Trophoblast cell (in vitro differentiated cells and primary cell): ENCODE measurements around the gene ADGRG4.
"Not testable (repeated sequence)": the region's sequence is repeated elsewhere in the genome, so short reads cannot be mapped to it uniquely, and the experiment has no call there.

ENCODE experiments used
- DNase-seq, 2 donors: peaks; one replicate each; pipeline ENCODE4 v3.0.0-alpha.2; 2016
- H2AFZ ChIP-seq: 2 replicates; pipeline ENCODE4 v1.6.1; 2013; ENCODE audit warnings: low read length, moderate library complexity, mild to moderate bottlenecking; ENCODE audit not compliant: insufficient read depth, poor library complexity
- H2AK5ac ChIP-seq: 2 replicates; pipeline ENCODE4 v1.6.1; 2013; ENCODE audit warnings: mild to moderate bottlenecking, low read length
- H2BK120ac ChIP-seq: 2 replicates; pipeline ENCODE4 v1.6.1; 2013; ENCODE audit warnings: low read length, mild to moderate bottlenecking, moderate library complexity; ENCODE audit not compliant: insufficient read depth, poor library complexity
- H2BK12ac ChIP-seq: 2 replicates; pipeline ENCODE4 v1.6.1; 2013; ENCODE audit warnings: mild to moderate bottlenecking, low read length, moderate library complexity
- H2BK5ac ChIP-seq: 2 replicates; pipeline ENCODE4 v1.6.1; 2013; ENCODE audit warnings: low read length, low read depth, moderate library complexity, mild to moderate bottlenecking; ENCODE audit not compliant: poor library complexity
- H3K14ac ChIP-seq: 2 replicates; pipeline ENCODE4 v1.6.1; 2013; ENCODE audit warnings: mild to moderate bottlenecking, low read length
- H3K18ac ChIP-seq: 2 replicates; pipeline ENCODE4 v1.6.1; 2013; ENCODE audit warnings: mild to moderate bottlenecking, low read length
- H3K23ac ChIP-seq: 2 replicates; pipeline ENCODE4 v1.6.1; 2013; ENCODE audit warnings: low read length
- H3K27ac ChIP-seq: 2 replicates; pipeline ENCODE4 v1.5.1; 2013; ENCODE audit warnings: low read depth, mild to moderate bottlenecking, inconsistent platforms, low read length, moderate library complexity
- H3K27me3 ChIP-seq: 2 replicates; pipeline ENCODE4 v1.6.1; 2013; ENCODE audit warnings: inconsistent platforms, mild to moderate bottlenecking, low read length, moderate library complexity; ENCODE audit not compliant: insufficient read depth
- H3K36me3 ChIP-seq, 2 experiments: 1 replicate in 1 of 2; 2 replicates in 1 of 2; pipeline ENCODE4 v1.6.1; 2013; ENCODE audit warnings: low read length in 2 of 2, mild to moderate bottlenecking in 2 of 2, moderate library complexity in 1 of 2; ENCODE audit not compliant: insufficient read depth in 2 of 2, control insufficient read depth in 1 of 2
- H3K4ac ChIP-seq: 2 replicates; pipeline ENCODE4 v1.6.1; 2013; ENCODE audit warnings: low read depth, mild to moderate bottlenecking, low read length, moderate library complexity
- H3K4me1 ChIP-seq, 2 experiments: 1 replicate in 1 of 2; 2 replicates in 1 of 2; pipeline ENCODE4 v1.6.1; 2013; ENCODE audit warnings: low read length in 2 of 2, mild to moderate bottlenecking in 2 of 2, moderate library complexity in 1 of 2; ENCODE audit not compliant: insufficient read depth in 2 of 2, control insufficient read depth in 1 of 2
- H3K4me2 ChIP-seq: 2 replicates; pipeline ENCODE4 v1.6.1; 2013; ENCODE audit warnings: inconsistent platforms, mild to moderate bottlenecking, low read length, moderate library complexity
- H3K4me3 ChIP-seq: 2 replicates; pipeline ENCODE4 v1.5.1; 2013; ENCODE audit warnings: mild to moderate bottlenecking, low read depth, low read length, inconsistent platforms
- H3K79me1 ChIP-seq: one replicate; pipeline ENCODE4 v1.6.1; 2013; ENCODE audit warnings: low read length
- H3K79me2 ChIP-seq: 2 replicates; pipeline ENCODE4 v1.6.1; 2013; ENCODE audit warnings: low read length, mild to moderate bottlenecking; ENCODE audit not compliant: control insufficient read depth, insufficient read depth, poor library complexity
- H3K9ac ChIP-seq: 2 replicates; pipeline ENCODE4 v1.6.1; 2013; ENCODE audit warnings: mild to moderate bottlenecking, low read length
- H3K9me3 ChIP-seq: 2 replicates; pipeline ENCODE4 v1.6.1; 2013; ENCODE audit warnings: low read depth, mild to moderate bottlenecking, control low read depth, inconsistent platforms, low read length; ENCODE audit not compliant: insufficient read depth
- H4K12ac ChIP-seq: 2 replicates; pipeline ENCODE4 v1.6.1; 2013; ENCODE audit warnings: low read depth, mild to moderate bottlenecking, low read length, moderate library complexity
- H4K8ac ChIP-seq: 2 replicates; pipeline ENCODE4 v1.6.1; 2013; ENCODE audit warnings: low read depth, mild to moderate bottlenecking, low read length, moderate library complexity
- H4K91ac ChIP-seq: one replicate; pipeline ENCODE4 v1.6.1; 2013; ENCODE audit warnings: low read depth, mild to moderate bottlenecking, low read length, moderate library complexity
- WGBS: extraction: QIAGEN DNeasy Blood & Tissue Kit; methylation state at CpG from one replicate; pipeline ENCODE4 v1.1.7; 2013; ENCODE audit warnings: missing lambda C conversion rate; ENCODE audit not compliant: insufficient read length, insufficient coverage; ENCODE audit errors: extremely low coverage; 5-methylcytosine and 5-hydroxymethylcytosine counted together

ADGRG4 gene

GRCh38 chrX:136445674-136446073, 144.9 kb downstream of the ADGRG4 start:
- WGBS = no CpG with 5 or more reads among the region's 18 CpGs

GRCh38 chrX:136446208-136446607, 145.4 kb downstream of the ADGRG4 start:
- no peak overlapping the region for H4K8ac ChIP-seq
- no peak overlapping the region for H4K91ac ChIP-seq
- H3K79me1 ChIP-seq = no peaks in the 10 kb centered on the region
- no peak overlapping the region for H3K23ac ChIP-seq
- no peak overlapping the region for H3K14ac ChIP-seq
- H3K18ac ChIP-seq = no peak overlapping the region
- no peaks in the 10 kb centered on the region for H3K4me1 ChIP-seq
- no peak overlapping the region for H2BK5ac ChIP-seq
- H4K12ac ChIP-seq = no peak overlapping the region
- no CpG with 5 or more reads among the region's 6 CpGs for WGBS
- no peak overlapping the region for H2BK120ac ChIP-seq
- H2AFZ ChIP-seq = no peak overlapping the region
- H2BK12ac ChIP-seq = no peak overlapping the region
- no peak overlapping the region for H3K4me3 ChIP-seq
- H3K9ac ChIP-seq = no peak overlapping the region
- no peaks in the 10 kb centered on the region for H3K79me2 ChIP-seq
- no peak overlapping the region for H3K4me2 ChIP-seq
- no peak overlapping the region for H2AK5ac ChIP-seq
- no peak overlapping the region for H3K4ac ChIP-seq
- no peak for DNase-seq
- H3K27ac ChIP-seq = no peak overlapping the region
- H3K9me3 ChIP-seq = no peaks in the 10 kb centered on the region
- no peaks in the 10 kb centered on the region for H3K36me3 ChIP-seq
- no peaks in the 10 kb centered on the region for H3K27me3 ChIP-seq

More at GRCh38 chrX:136445674-136446073, 144.9 kb downstream of the ADGRG4 start:
- H3K4ac ChIP-seq, H2BK12ac ChIP-seq, H3K23ac ChIP-seq, H3K4me3 ChIP-seq, H4K91ac ChIP-seq, H2AFZ ChIP-seq, H3K27ac ChIP-seq, H2BK5ac ChIP-seq, H3K14ac ChIP-seq, H3K18ac ChIP-seq, H3K9me3 ChIP-seq, H2BK120ac ChIP-seq, H3K79me1 ChIP-seq, H3K4me1 ChIP-seq, H3K36me3 ChIP-seq, H3K79me2 ChIP-seq, H3K27me3 ChIP-seq, DNase-seq, H3K9ac ChIP-seq, H4K12ac ChIP-seq, H3K4me2 ChIP-seq, H4K8ac ChIP-seq, H2AK5ac ChIP-seq: not testable (repeated sequence)

- Histone ChIP-seq H3K36me3 (no peaks in the 10 kb centered on the region), H3K79me1 (no peaks in the 10 kb centered on the region), H3K4ac (no peak overlapping the region), H4K12ac (no peak overlapping the region), H3K27ac (no peak overlapping the region), H2AFZ (no peak overlapping the region), H3K4me2 (no peak overlapping the region), H4K8ac (no peak overlapping the region), H3K18ac (no peak overlapping the region), H3K4me1 (no peaks in the 10 kb centered on the region), H2BK5ac (no peak overlapping the region), H3K27me3 (no peaks in the 10 kb centered on the region), H3K23ac (no peak overlapping the region), H3K9ac (no peak overlapping the region), H2AK5ac (no peak overlapping the region), H4K91ac (no peak overlapping the region), H2BK12ac (no peak overlapping the region), H2BK120ac (no peak overlapping the region), H3K14ac (no peak overlapping the region), H3K4me3 (no peak overlapping the region), H3K79me2 (no peaks in the 10 kb centered on the region), H3K9me3 (no peaks in the 10 kb centered on the region)
- no CpG with 5 or more reads among the region's 2 CpGs for whole genome bisulfite sequencing
- DNase-seq = no peak
These were observed 146.5 kb downstream of the ADGRG4 start for GRCh38 chrX:136447308-136447707.

GRCh38 chrX:136447968-136448367, 147.2 kb downstream of the ADGRG4 start:
- no peaks in the 10 kb centered on the region for H3K79me2 ChIP-seq
- no peak overlapping the region for H4K8ac ChIP-seq
- H2BK5ac ChIP-seq = no peak overlapping the region

More at GRCh38 chrX:136447968-136448367, 147.2 kb downstream of the ADGRG4 start:
- H3K79me1 ChIP-seq = no peaks in the 10 kb centered on the region
- no peak overlapping the region for H4K12ac ChIP-seq
- no peak overlapping the region for H3K4ac ChIP-seq
- H3K36me3 ChIP-seq = no peaks in the 10 kb centered on the region
- H3K14ac ChIP-seq = no peak overlapping the region
- no peak overlapping the region for H2AFZ ChIP-seq
- no peak for DNase-seq
- no peak overlapping the region for H2BK12ac ChIP-seq
- no peaks in the 10 kb centered on the region for H3K27me3 ChIP-seq
- H3K9me3 ChIP-seq = no peaks in the 10 kb centered on the region
- H2AK5ac ChIP-seq = no peak overlapping the region
- no peak overlapping the region for H3K4me3 ChIP-seq
- no peak overlapping the region for H3K18ac ChIP-seq
- H3K4me1 ChIP-seq = no peaks in the 10 kb centered on the region
- H2BK120ac ChIP-seq = no peak overlapping the region
- no peak overlapping the region for H3K23ac ChIP-seq
- no peak overlapping the region for H3K27ac ChIP-seq
- H4K91ac ChIP-seq = no peak overlapping the region
- no peak overlapping the region for H3K9ac ChIP-seq
- no peak overlapping the region for H3K4me2 ChIP-seq
